ENCODE measurements around the gene GNAQ. TPM values are rescaled to one million over a fixed set of nuclear protein-coding genes. Genes with fewer than 3 reads are reported as not detected.
A peak's percentile ranks its signal among the peaks of the same experiment; 100 is the strongest.

Gene GNAQ
- total RNA-seq, 6 donors from 2014 or later = 50.3 to 117 (median 94.3) TPM

DNA sequence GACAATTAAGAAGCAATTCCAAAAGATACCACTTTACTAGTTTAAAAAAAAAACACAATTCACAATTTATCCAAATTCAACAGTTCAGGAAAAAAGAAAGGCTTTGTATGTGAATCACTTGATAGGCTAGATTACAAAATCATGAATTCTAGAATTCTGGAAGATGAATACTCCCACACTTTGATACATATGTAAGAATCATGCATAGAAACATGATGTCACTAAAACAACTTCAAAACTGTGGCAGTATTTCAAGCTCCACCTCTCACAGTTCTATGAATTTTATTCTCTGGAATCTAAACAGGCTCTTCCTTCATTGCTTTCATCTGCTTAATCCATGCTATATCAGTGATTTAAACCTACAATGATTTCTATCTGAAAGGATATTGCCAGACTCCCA is 51.0 kb downstream of the GNAQ start:
- ATAC-seq (ENCODE audit: low FRiP score in 2 of 2) = no peak
- Histone ChIP-seq H3K36me3 (peaks cover 0 to 5% (median 0%) of the 10 kb centered on the region in 4 donors), H3K27ac (peak overlapping the region in 2 of 4 donors; percentile 41 to 46), H3K27me3 (no peaks in the 10 kb centered on the region), H3K4me1 (peaks cover 45 to 71% (median 61%) of the 10 kb centered on the region in 4 donors), H3K9me3 (no peaks in the 10 kb centered on the region), H3K4me3 (no peak overlapping the region)
- TF ChIP-seq POLR2A (IDR thresholded peaks at IDR 0.05) = no peak
- TF ChIP-seq POLR2AphosphoS5 (IDR thresholded peaks at IDR 0.05) = no peak
- TF ChIP-seq, protein P1, sequence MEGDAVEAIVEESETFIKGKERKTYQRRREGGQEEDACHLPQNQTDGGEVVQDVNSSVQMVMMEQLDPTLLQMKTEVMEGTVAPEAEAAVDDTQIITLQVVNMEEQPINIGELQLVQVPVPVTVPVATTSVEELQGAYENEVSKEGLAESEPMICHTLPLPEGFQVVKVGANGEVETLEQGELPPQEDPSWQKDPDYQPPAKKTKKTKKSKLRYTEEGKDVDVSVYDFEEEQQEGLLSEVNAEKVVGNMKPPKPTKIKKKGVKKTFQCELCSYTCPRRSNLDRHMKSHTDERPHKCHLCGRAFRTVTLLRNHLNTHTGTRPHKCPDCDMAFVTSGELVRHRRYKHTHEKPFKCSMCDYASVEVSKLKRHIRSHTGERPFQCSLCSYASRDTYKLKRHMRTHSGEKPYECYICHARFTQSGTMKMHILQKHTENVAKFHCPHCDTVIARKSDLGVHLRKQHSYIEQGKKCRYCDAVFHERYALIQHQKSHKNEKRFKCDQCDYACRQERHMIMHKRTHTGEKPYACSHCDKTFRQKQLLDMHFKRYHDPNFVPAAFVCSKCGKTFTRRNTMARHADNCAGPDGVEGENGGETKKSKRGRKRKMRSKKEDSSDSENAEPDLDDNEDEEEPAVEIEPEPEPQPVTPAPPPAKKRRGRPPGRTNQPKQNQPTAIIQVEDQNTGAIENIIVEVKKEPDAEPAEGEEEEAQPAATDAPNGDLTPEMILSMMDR (IDR thresholded peaks at IDR 0.05) = no peak
- TF ChIP-seq EP300 (IDR thresholded peaks at IDR 0.05) = no peak
- DNase-seq = no peak

DNA sequence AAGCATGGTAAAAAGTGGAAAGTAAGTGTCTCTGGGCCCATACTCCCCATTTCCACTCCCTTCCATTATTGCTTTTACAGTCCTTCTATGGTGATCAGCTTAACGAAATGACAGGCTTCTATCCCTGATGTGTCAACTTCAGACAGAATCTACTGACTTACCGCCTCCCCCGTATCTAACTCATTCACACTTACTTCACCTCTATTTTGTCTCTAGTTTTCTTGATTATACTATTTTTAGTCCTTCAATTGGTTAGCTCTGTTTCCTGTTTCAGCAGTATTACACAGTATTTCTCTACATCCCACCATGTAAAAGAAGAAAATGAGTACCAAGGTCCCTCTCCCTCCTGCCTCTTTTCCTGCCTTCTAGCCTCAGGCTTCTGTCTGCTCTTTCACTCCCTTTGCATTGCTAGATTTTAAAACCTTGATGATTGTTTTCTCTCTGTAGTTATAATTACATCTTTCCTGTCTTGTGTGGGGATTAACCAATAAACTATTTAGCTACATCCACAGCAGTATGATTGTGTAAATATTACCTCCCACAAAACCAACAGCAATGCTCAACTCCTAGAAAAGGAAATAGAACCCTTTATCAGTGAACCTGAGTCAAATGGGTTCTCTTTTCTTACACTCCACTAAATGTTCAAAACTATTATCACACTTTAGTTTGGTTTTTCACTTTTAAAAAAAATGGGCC is 53.4 kb downstream of the GNAQ start:
- peaks cover 0 to 5% (median 0%) of the 10 kb centered on the region in 4 donors for H3K36me3 ChIP-seq
- peak overlapping the region in 3 of 4 donors; percentile 50 to 75 (median 50) for H3K27ac ChIP-seq
- DNase-seq (no peak), ATAC-seq (ENCODE audit: low FRiP score in 2 of 2) (no peak)
- WGBS, 2 donors = 44 to 62% methylated on average over 3 of the region's 3 CpGs
- peaks cover 46 to 82% (median 59%) of the 10 kb centered on the region in 4 donors for H3K4me1 ChIP-seq
- H3K4me3 ChIP-seq = no peak overlapping the region
- TF ChIP-seq EP300 (IDR thresholded peaks at IDR 0.05) = no peak
- no peak for TF ChIP-seq POLR2AphosphoS5 (IDR thresholded peaks at IDR 0.05)
- TF ChIP-seq, protein P1 (IDR thresholded peaks at IDR 0.05) = no peak
- TF ChIP-seq POLR2A (IDR thresholded peaks at IDR 0.05) = no peak
- H3K9me3 ChIP-seq = no peaks in the 10 kb centered on the region
- H3K27me3 ChIP-seq = no peaks in the 10 kb centered on the region

DNA sequence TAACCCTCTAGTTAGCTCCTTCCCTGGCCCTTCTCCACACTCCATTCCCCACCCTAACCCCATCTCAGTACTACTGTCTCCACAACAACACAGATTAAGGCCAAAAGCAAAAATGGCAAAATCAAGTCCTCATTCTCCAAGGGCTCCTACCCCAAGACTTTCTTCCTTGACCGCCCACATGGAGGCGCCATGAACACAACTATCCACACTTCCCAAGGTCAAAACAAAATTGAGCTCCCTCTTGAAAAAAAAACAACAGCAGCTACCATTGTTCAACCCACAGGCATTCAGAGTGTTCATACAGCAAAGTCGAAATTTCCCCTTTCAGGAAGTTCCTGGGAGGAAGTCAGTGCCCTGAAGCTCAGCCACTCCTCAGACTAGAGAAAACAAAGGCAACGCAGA is 54.4 kb downstream of the GNAQ start:
- peak overlapping the region; percentile 38 to 75 (median 50) for H3K27ac ChIP-seq
- no peaks in the 10 kb centered on the region for H3K27me3 ChIP-seq
- H3K4me1 ChIP-seq = peaks cover 43 to 77% (median 51%) of the 10 kb centered on the region in 4 donors

DNA sequence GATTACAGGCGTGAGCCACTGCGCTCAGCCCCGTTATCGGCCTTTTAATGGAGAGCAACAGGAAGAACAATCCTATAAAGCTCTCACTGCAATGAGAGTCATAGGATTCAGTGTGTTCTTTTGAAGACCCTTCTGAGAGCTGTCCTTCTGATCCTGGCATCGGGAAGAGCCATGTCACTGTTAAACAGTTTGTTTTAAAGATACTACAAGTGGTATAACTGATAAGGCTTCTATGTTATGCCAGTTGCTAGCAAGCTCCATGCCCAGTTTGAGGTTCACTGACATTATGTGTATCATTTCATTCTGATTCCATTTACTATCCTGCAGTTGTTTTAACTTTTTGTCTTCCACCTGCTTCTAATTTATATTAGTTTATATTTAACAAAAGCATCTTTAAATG is 55.8 kb downstream of the GNAQ start:
- Histone ChIP-seq H3K4me3 (no peak overlapping the region), H3K9me3 (no peaks in the 10 kb centered on the region), H3K4me1 (peaks cover 29 to 63% (median 37%) of the 10 kb centered on the region in 4 donors), H3K27me3 (no peaks in the 10 kb centered on the region), H3K27ac (peak overlapping the region in 1 of 4 donors; percentile 50), H3K36me3 (peaks cover 0 to 5% (median 0%) of the 10 kb centered on the region in 4 donors)
- DNase-seq = no peak
- TF ChIP-seq EP300 (IDR thresholded peaks at IDR 0.05) (no peak), POLR2AphosphoS5 (IDR thresholded peaks at IDR 0.05) (no peak), POLR2A (IDR thresholded peaks at IDR 0.05) (no peak)
- TF ChIP-seq, protein P1 (IDR thresholded peaks at IDR 0.05) = no peak
- ATAC-seq (ENCODE audit: low FRiP score in 2 of 2) = no peak
- 82 to 91% methylated on average over 5 of the region's 5 CpGs for WGBS, 2 donors

More for the DNA sequence above, 54.4 kb downstream of the GNAQ start:
- Histone ChIP-seq H3K4me3 (no peak overlapping the region), H3K36me3 (peaks cover 0 to 5% (median 0%) of the 10 kb centered on the region in 4 donors), H3K9me3 (no peaks in the 10 kb centered on the region)
- DNase-seq (peak in 1 of 2 donors; percentile 62), ATAC-seq (ENCODE audit: low FRiP score in 2 of 2) (peak; percentile 83 to 84)
- TF ChIP-seq POLR2A (IDR thresholded peaks at IDR 0.05) (peak in 1 of 4 donors; percentile 21), POLR2AphosphoS5 (IDR thresholded peaks at IDR 0.05) (peak in 1 of 2 donors; percentile 33), EP300 (IDR thresholded peaks at IDR 0.05) (no peak)
- TF ChIP-seq, protein P1 (IDR thresholded peaks at IDR 0.05) = peak; percentile 36 to 56 (median 46)
- 27 to 29% methylated on average over 3 to 4 of the region's 4 CpGs for WGBS, 2 donors

Measured in upper lobe of left lung (tissue), 6 donors.